Measurements from ENCODE around the gene XRCC1.
"Not testable (repeated sequence)": the region's sequence is repeated elsewhere in the genome, so short reads cannot be mapped to it uniquely, and the experiment has no call there.

Gene XRCC1

DNA sequence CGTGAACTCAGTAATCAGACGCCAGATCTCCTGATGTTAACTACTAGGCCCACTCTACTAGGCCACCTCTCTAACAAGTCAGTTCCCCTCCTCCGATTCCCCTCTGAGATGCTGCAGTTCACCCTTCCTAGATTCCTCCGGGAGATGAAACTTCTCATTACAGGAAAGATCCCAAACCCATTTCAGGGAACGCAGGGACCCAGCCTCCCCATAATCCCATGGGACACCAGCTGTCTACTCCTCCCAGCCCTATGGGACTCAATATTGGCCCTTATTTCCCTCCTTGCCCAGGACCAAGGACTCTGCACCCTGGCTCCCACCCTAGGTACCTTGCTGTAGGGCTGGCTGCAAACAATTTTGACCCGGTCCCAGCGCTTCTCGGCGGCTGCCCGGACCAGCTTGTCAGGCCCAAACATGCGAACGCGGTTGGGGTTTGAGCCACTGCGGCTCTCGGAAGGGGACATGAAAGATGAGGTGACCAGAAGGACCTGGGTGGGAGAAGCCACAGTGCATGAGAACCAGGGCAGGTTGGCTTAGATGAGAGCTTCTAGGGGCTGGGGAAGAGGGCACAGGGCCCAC lies 20.9 kb downstream of the XRCC1 start:
- Mint-ChIP-seq H3K36me3 (ENCODE audit: low read depth) (peaks cover 90% of the 10 kb centered on the region), H3K4me1 (ENCODE audit: low read depth) (peaks cover 5% of the 10 kb centered on the region), H3K27ac (no peak overlapping the region), H3K4me3 (no peak overlapping the region), H3K9me3 (no peaks in the 10 kb centered on the region), H3K27me3 (no peaks in the 10 kb centered on the region)
- intact Hi-C loops (cut with micrococcal nuclease), result loop anchor here (10.0 kb wide), 1 partner anchor 90 kb away; no protein-coding TSS in a partner anchor

- H3K27ac Mint-ChIP-seq, result no peak overlapping the region
- no peak overlapping the region for H3K4me3 Mint-ChIP-seq
- peaks cover 5% of the 10 kb centered on the region for H3K4me1 Mint-ChIP-seq (ENCODE audit: low read depth)
- no peaks in the 10 kb centered on the region for H3K27me3 Mint-ChIP-seq
- peaks cover 90% of the 10 kb centered on the region for H3K36me3 Mint-ChIP-seq (ENCODE audit: low read depth)
- intact Hi-C loops (cut with micrococcal nuclease), result loop anchor here (10.0 kb wide), 1 partner anchor 91 kb away; no protein-coding TSS in a partner anchor
- H3K9me3 Mint-ChIP-seq, result no peaks in the 10 kb centered on the region
Observed at GRCh38 chr19:43553656-43554055, 21.7 kb downstream of the XRCC1 start.

DNA sequence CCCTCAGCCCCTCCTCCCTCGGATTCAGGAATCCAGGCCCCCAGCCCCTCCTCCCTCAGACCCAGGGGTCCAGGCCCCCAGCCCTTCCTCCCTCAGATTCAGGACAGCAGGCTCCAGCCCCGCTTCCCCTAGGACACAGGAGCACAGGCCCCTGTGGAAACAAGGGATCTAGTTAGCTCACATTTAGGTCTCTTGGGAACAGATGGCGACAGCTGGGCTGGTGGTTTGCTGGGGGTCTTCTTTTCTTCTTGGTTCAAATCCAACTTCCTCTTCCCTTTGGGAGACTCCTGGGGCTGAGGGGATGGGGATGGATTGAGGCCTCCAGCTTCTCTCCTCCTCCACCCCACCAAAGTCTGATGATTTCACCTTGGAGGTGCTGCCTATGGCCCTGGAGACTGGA lies 22.7 kb downstream of the XRCC1 start:
- Mint-ChIP-seq H3K36me3 (ENCODE audit: low read depth) (peaks cover 87% of the 10 kb centered on the region), H3K27me3 (no peaks in the 10 kb centered on the region), H3K4me1 (ENCODE audit: low read depth) (peaks cover 5% of the 10 kb centered on the region), H3K27ac (no peak overlapping the region), H3K4me3 (no peak overlapping the region), H3K9me3 (no peaks in the 10 kb centered on the region)
- intact Hi-C loops (cut with micrococcal nuclease), result loop anchor here (10.0 kb wide), 1 partner anchor 92 kb away; no protein-coding TSS in a partner anchor

DNA sequence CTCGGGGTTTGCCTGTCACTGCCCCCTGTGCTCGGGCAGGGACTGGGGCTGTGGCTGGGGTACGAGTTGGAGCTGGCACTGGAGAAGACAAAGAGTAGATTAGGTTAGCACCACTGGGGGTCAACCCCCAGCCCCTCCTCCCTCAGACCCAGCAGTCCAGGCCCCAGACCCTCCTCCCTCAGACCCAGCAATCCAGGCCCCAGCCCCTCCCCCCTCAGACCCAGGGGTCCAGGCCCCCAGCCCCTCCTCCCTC lies 23.2 kb downstream of the XRCC1 start:
- peaks cover 87% of the 10 kb centered on the region for H3K36me3 Mint-ChIP-seq (ENCODE audit: low read depth)
- intact Hi-C loops (cut with micrococcal nuclease), result loop anchor here (10.0 kb wide), 1 partner anchor 93 kb away; no protein-coding TSS in a partner anchor
- no peaks in the 10 kb centered on the region for H3K9me3 Mint-ChIP-seq
- H3K4me1 Mint-ChIP-seq (ENCODE audit: low read depth), result peaks cover 5% of the 10 kb centered on the region
- H3K27me3 Mint-ChIP-seq, result no peaks in the 10 kb centered on the region
- H3K27ac Mint-ChIP-seq, result no peak overlapping the region
- no peak overlapping the region for H3K4me3 Mint-ChIP-seq

- H3K27me3 Mint-ChIP-seq, result no peaks in the 10 kb centered on the region
- no peaks in the 10 kb centered on the region for H3K9me3 Mint-ChIP-seq
- intact Hi-C loops (cut with micrococcal nuclease), result loop anchor here (10.0 kb wide), 1 partner anchor 93 kb away; no protein-coding TSS in a partner anchor
- H3K36me3 Mint-ChIP-seq (ENCODE audit: low read depth), result peaks cover 88% of the 10 kb centered on the region
- peaks cover 5% of the 10 kb centered on the region for H3K4me1 Mint-ChIP-seq (ENCODE audit: low read depth)
- H3K27ac Mint-ChIP-seq, result no peak overlapping the region
- H3K4me3 Mint-ChIP-seq, result no peak overlapping the region
Observed at GRCh38 chr19:43551399-43552197, 23.7 kb downstream of the XRCC1 start.

- Mint-ChIP-seq H3K27ac (no peak overlapping the region), H3K9me3 (no peaks in the 10 kb centered on the region), H3K36me3 (ENCODE audit: low read depth) (peaks cover 88% of the 10 kb centered on the region)
Observed at GRCh38 chr19:43548706-43549105, 26.6 kb downstream of the XRCC1 start.

DNA sequence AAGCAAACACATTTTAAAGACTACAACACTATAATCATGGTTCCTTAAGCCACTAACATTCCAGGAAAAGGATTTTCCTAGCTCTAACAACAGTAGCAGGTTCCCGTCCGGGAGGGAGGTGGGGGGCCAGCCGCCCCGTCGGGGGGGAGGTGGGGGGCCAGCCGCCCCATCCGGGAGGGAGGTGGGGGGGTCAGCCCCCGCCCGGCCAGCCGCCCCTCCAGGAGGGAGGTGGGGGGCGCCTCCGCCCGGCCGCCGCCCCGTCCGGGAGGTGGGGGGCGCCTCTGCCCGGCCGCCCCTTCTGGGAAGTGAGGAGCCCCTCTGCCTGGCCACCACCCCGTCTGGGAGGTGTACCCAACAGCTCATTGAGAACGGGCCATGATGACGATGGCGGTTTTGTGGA lies 27.4 kb downstream of the XRCC1 start:
- H3K9me3 Mint-ChIP-seq; H3K4me1 Mint-ChIP-seq (ENCODE audit: low read depth); H3K27me3 Mint-ChIP-seq; H3K4me3 Mint-ChIP-seq; H3K27ac Mint-ChIP-seq; intact Hi-C loops (cut with micrococcal nuclease): not testable (repeated sequence)
- H3K36me3 Mint-ChIP-seq (ENCODE audit: low read depth), result peaks cover 88% of the 10 kb centered on the region

More at GRCh38 chr19:43548706-43549105, 26.6 kb downstream of the XRCC1 start:
- Mint-ChIP-seq H3K27me3 (no peaks in the 10 kb centered on the region), H3K4me1 (ENCODE audit: low read depth) (no peaks in the 10 kb centered on the region), H3K4me3 (no peak overlapping the region)
- intact Hi-C loops (cut with micrococcal nuclease), result no loop called here

DNA sequence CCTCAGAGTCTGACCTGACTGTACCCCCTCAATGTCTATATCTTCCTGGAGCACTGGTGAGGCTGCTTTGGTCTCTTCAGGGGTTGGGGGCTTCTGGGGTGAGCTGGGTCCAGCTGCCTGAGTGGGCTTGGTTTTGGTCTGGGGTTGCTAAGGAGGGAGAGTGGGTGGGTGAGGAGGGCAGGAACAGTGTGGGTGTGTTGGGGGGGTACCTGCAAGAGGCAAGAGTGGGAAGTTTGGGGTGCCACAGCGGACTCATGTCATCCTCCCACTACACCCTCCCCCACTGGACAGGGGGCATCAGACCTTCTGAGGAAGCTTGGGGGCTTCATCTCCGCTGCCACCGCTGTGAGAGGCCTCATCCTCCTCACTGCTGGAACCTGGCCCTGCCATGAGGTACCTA lies 28.7 kb downstream of the XRCC1 start:
- peaks cover 85% of the 10 kb centered on the region for H3K36me3 Mint-ChIP-seq (ENCODE audit: low read depth)

DNA sequence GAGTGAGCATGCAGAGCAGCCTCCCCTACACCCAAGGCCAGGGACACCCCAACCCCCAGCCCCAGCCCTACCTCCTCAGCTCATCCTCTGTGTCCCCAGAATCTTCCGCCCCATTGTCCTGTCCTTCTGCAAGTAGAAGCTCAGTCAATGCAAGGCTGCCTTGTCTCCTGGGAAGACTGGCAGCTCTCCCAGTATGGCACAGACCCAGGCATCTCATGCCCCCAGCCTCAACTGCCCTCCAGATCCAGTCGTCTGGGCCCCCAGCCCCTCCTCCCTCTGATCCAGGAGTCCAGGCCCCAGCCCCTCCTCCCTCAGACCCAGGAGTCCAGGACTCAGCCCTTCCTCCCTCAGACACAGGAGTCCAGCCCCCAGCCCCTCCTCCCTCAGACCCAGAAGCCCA lies 29.3 kb downstream of the XRCC1 start:
- Mint-ChIP-seq H3K27ac (no peak overlapping the region), H3K27me3 (no peaks in the 10 kb centered on the region), H3K4me1 (ENCODE audit: low read depth) (no peaks in the 10 kb centered on the region), H3K36me3 (ENCODE audit: low read depth) (peaks cover 85% of the 10 kb centered on the region), H3K9me3 (no peaks in the 10 kb centered on the region), H3K4me3 (no peak overlapping the region)
- intact Hi-C loops (cut with micrococcal nuclease), result no loop called here

More for the DNA sequence above, 28.7 kb downstream of the XRCC1 start:
- Mint-ChIP-seq H3K27me3 (no peaks in the 10 kb centered on the region), H3K4me3 (no peak overlapping the region), H3K27ac (no peak overlapping the region), H3K4me1 (ENCODE audit: low read depth) (no peaks in the 10 kb centered on the region), H3K9me3 (no peaks in the 10 kb centered on the region)
- intact Hi-C loops (cut with micrococcal nuclease), result no loop called here

GRCh38 chr19:43545276-43545675 lies 30.1 kb downstream of the XRCC1 start:
- no peaks in the 10 kb centered on the region for H3K4me1 Mint-ChIP-seq (ENCODE audit: low read depth)
- no peak overlapping the region for H3K27ac Mint-ChIP-seq

DNA sequence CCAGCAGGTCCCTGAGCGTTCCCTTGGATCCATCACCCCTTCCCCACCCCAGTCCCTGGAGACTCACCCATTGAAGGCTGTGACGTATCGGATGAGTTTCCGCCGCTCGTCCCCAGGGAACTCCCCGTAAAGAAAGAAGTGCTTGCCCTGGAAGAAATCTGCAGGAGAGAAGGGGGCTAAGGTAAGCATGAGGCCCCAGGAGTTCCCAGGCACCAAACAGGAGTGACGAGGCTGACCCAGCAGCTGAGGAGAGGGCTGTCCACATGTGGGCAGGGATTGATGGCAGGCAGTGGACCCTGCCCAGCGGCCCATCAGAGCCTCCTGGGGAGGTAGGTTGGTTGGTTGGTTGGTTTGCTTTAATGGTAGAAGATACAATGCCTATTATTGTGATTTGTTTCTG lies 31.2 kb downstream of the XRCC1 start:
- Mint-ChIP-seq H3K4me3 (no peak overlapping the region), H3K9me3 (no peaks in the 10 kb centered on the region), H3K4me1 (ENCODE audit: low read depth) (no peaks in the 10 kb centered on the region), H3K27me3 (no peaks in the 10 kb centered on the region), H3K36me3 (ENCODE audit: low read depth) (peaks cover 90% of the 10 kb centered on the region), H3K27ac (no peak overlapping the region)
- intact Hi-C loops (cut with micrococcal nuclease), result no loop called here

More at GRCh38 chr19:43545276-43545675, 30.1 kb downstream of the XRCC1 start:
- Mint-ChIP-seq H3K27me3 (no peaks in the 10 kb centered on the region), H3K36me3 (ENCODE audit: low read depth) (peaks cover 85% of the 10 kb centered on the region), H3K9me3 (no peaks in the 10 kb centered on the region), H3K4me3 (no peak overlapping the region)
- intact Hi-C loops (cut with micrococcal nuclease), result no loop called here

DNA sequence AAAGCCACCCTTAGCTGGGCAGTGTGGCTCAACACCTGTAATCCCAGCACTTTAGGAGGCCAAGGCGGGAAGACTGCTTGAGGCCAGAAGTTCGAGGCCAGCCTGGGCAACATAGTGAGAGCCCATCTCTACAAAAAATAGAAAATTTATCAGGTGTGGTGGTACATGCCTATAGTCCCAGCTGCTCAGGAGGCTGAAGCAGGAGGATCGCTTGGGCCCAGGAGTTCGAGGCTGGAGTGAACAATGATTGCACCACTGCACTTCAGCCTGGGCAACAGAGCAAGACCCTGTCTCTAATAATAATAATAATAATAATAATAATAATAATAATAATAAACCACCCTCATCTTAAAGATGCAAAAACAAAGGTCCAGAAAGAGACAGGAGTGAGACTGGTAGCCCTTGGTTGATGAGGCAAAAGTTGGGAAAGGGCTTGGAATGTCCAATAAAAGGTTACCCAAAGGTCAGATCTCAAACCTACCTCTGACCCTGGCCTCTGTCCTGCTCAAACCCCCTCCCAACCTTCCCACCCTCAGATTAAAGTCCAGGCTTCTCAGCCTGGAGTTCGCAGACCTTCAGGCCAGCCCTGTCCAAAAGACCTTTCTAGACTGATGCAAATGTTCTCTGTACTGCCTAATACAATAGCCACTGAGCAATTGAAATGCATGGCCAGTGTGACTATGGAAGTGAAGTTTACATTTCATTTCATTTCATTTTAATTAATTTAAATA lies 33.2 kb downstream of the XRCC1 start:
- intact Hi-C loops (cut with micrococcal nuclease), result no loop called here
- Mint-ChIP-seq H3K4me3 (no peak overlapping the region), H3K9me3 (no peaks in the 10 kb centered on the region), H3K27me3 (no peaks in the 10 kb centered on the region), H3K27ac (no peak overlapping the region), H3K4me1 (ENCODE audit: low read depth) (no peaks in the 10 kb centered on the region), H3K36me3 (ENCODE audit: low read depth) (peaks cover 97% of the 10 kb centered on the region)

DNA sequence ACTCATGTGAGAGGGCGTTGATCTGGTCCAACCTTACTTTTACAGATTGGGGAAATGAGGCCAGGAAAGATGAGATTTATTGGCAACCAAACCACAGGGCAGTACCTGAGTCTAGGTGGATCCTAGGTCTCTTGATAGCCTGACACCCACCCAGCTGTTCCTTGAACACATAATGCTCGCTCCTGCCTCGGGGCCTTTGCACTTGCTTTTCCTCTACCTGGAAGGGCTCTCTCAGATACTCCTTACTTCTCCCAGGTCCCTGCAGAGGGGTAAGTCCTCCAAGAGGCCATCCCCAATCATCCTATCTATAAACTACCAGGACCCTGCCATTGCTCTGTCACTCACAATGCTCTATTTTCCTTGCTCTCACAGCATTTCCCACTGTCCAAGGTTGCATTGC lies 34.9 kb downstream of the XRCC1 start:
- H3K4me3 Mint-ChIP-seq, result no peak overlapping the region
- intact Hi-C loops (cut with micrococcal nuclease), result no loop called here
- H3K36me3 Mint-ChIP-seq (ENCODE audit: low read depth), result peaks cover 85% of the 10 kb centered on the region
- no peaks in the 10 kb centered on the region for H3K9me3 Mint-ChIP-seq
- H3K27me3 Mint-ChIP-seq, result peaks cover 2% of the 10 kb centered on the region
- peaks cover 3% of the 10 kb centered on the region for H3K4me1 Mint-ChIP-seq (ENCODE audit: low read depth)
- H3K27ac Mint-ChIP-seq, result no peak overlapping the region

DNA sequence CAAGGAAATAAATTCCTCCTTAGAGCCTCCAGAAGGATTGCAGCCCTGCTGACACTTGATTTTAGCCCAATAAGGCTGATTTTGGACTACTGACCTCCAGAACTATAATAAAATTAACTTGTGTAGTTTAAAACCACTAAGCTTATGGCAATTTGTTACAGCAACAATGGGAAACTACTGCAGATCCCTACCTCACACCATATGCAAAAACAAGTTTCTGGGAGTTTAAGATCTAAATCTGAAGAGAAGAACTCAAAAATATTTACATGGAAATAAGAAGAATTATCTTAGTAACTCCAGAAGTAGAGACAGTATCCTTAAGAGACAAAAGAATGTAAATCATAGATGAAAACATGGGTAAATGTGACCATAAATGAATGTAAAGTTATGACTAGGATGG lies 36.4 kb downstream of the XRCC1 start:
- H3K4me1 Mint-ChIP-seq (ENCODE audit: low read depth), result peaks cover 14% of the 10 kb centered on the region
- intact Hi-C loops (cut with micrococcal nuclease), result no loop called here
- peaks cover 74% of the 10 kb centered on the region for H3K36me3 Mint-ChIP-seq (ENCODE audit: low read depth)

More for the DNA sequence above, 36.4 kb downstream of the XRCC1 start:
- Mint-ChIP-seq H3K9me3 (no peaks in the 10 kb centered on the region), H3K27ac (no peak overlapping the region), H3K4me3 (no peak overlapping the region), H3K27me3 (peaks cover 3% of the 10 kb centered on the region)

All from dendritic cell treated with granulocyte-macrophage colony-stimulating factor and Interleukin-4, amounts not matched to agents 40 ng/mL and 50 ng/mL, for 4 days (primary cell).